Pancreas (tissue), 10 donors: ENCODE measurements around the gene LRRC40. TPM values are rescaled to one million over a fixed set of nuclear protein-coding genes. Genes with fewer than 3 reads are reported as not detected.

Experiments
- ATAC-seq, 4 donors: fragments of 200-7000 bp; cut with Tn5 transposase; one replicate each; pipeline versions ENCODE4 v1.8.0 to v1.9.1; 2020; ENCODE audit warnings: mild to moderate bottlenecking in 4 of 4, moderate library complexity in 4 of 4
- DNase-seq, 6 donors: peaks; one replicate each; pipeline ENCODE4 v3.0.0-alpha.2; 2020
- FAIRE-seq: peaks from 2 replicates; lab custom pipeline; 2012; peaks lifted over from hg19 to GRCh38; lab: Jason Lieb, UNC
- H3K27ac ChIP-seq, 4 donors: fragments of 200-600 bp; sonication (generic); 1 replicate in 3 of 4; 2 replicates in 1 of 4; pipeline versions ENCODE4 v1.5.0 to v1.8.0; 2020
- H3K27me3 ChIP-seq, 4 donors: fragments of 200-600 bp; one replicate each; pipeline ENCODE4 v1.8.0; 2021
- H3K36me3 ChIP-seq, 3 donors: fragments of 200-600 bp; sonication (generic) in 1 of 3; one replicate each; pipeline versions ENCODE4 v1.5.0 to v1.8.0; 2020 to 2021
- H3K4me1 ChIP-seq, 3 donors: fragments of 200-600 bp; one replicate each; pipeline ENCODE4 v1.8.0; 2021
- H3K4me3 ChIP-seq, 4 donors: fragments of 200-600 bp; sonication (generic) in 2 of 4; one replicate each; pipeline versions ENCODE4 v1.5.0 to v1.8.0; 2020 to 2021
- H3K9me3 ChIP-seq, 4 donors: fragments of 200-600 bp; one replicate each; pipeline ENCODE4 v1.8.0; 2021
- WGBS, 2 donors: extraction: QIAGEN DNeasy Blood & Tissue Kit; methylation state at CpG; one replicate each; pipeline ENCODE4 v1.1.7; 2013; 5-methylcytosine and 5-hydroxymethylcytosine counted together
- intact Hi-C, 3 donors: fragments of 100-400 bp; cut with DNase I; formaldehyde crosslinking; loops; one replicate each; pipeline versions ENCODE4 v1.11.1 to v1.14.2; 2022
- polyA plus RNA-seq, 2 donors: library from polyadenylated mRNA; stranded (reverse); fragments of 200-250 nt; gene quantifications; one replicate each; pipeline ENCODE4 v1.2.3, GENCODE V29; 2013
- total RNA-seq, 6 donors: library from RNA; stranded (reverse); fragmentation: NEBNext Ultra II Directional in 4 of 6; extraction: Animal tissue kit (Norgen Biotek cat#: 25700) in 4 of 6; gene quantifications; one replicate each; pipeline versions ENCODE4 v1.2.1 to v1.2.4, GENCODE V29; 2021 to 2023
- TF ChIP-seq, protein P1 (sequence below), 4 donors: fragments of 200-600 bp; sonication (generic) in 3 of 4; IDR thresholded peaks; one replicate each; pipeline versions ENCODE4 v1.5.0 to v1.8.0; 2021; ENCODE audit warnings: antibody characterized with exemption in 4 of 4
- donor health status: healthy with polysubstance abuse.
- donor health status: DM: no; HTN: no; CAD: no; lungs with moderate emphysema.
- donor health status: DM: no; HTN: no; CAD: no.
- donor health status: control.
- donor health status: control.
- donor health status: Bipolar disorder and iron deficiency.
- donor health status: DM: yes; HTN: yes; CAD: no.
- donor health status: DM: no; HTN: no; CAD: no.
- donor health status: DM: no; HTN: no; CAD: no.
- donor health status: DM: yes; HTN: yes; CAD: no.

The LRRC40 gene
- total and polyA plus RNA-seq, 8 donors, result 2.8 to 5.7 (median 3.8) TPM

DNA sequence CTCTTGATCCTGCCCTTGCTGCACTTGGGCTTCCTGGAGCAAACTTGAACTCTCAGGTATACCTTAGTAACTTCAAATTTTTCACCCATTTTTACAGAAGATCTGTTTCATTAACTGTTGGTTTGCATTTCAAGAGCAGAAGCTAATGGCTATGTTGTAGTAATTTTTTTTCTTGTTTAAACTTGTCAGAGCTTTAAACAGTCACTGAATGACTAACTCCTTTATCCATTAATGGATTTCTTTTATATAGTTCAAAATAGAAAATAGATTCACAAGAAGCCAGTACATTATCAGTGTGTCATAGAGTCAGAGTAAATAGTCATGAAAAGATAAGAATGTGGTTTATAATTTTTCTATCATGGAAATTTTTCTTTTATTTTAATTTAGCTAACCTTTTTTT is 29.4 kb upstream of the LRRC40 start:
- Histone ChIP-seq H3K4me3 (no peak overlapping the region), H3K9me3 (no peaks in the 10 kb centered on the region), H3K27ac (no peak overlapping the region), H3K36me3 (peaks cover 2 to 88% (median 41%) of the 10 kb centered on the region in 3 donors), H3K4me1 (no peaks in the 10 kb centered on the region), H3K27me3 (no peaks in the 10 kb centered on the region)
- ATAC-seq (no peak), DNase-seq (no peak), FAIRE-seq (peak; percentile 80)
- intact Hi-C loops, result no loop called here
- TF ChIP-seq, protein P1, sequence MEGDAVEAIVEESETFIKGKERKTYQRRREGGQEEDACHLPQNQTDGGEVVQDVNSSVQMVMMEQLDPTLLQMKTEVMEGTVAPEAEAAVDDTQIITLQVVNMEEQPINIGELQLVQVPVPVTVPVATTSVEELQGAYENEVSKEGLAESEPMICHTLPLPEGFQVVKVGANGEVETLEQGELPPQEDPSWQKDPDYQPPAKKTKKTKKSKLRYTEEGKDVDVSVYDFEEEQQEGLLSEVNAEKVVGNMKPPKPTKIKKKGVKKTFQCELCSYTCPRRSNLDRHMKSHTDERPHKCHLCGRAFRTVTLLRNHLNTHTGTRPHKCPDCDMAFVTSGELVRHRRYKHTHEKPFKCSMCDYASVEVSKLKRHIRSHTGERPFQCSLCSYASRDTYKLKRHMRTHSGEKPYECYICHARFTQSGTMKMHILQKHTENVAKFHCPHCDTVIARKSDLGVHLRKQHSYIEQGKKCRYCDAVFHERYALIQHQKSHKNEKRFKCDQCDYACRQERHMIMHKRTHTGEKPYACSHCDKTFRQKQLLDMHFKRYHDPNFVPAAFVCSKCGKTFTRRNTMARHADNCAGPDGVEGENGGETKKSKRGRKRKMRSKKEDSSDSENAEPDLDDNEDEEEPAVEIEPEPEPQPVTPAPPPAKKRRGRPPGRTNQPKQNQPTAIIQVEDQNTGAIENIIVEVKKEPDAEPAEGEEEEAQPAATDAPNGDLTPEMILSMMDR (IDR thresholded peaks at IDR 0.05), result no peak

DNA sequence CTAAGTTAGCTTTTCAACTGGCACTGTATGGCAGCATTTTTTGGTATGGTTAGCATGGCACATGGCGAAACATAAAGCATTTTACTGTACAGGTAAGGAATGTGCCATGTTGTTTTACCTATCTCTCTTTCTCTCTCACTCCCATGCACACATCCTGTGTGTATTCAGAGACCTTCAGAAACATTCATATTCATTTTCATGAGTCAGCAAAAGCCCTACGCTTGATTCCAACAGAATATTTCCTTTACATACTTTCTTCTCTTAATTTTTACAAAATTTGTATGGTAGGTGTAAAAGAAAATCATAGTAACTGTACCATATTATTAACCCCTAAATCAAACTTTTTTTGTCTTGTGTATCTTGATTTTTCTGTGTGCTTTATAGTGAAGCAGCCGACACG is 26.1 kb upstream of the LRRC40 start:
- Histone ChIP-seq H3K36me3 (peaks cover 0 to 74% (median 22%) of the 10 kb centered on the region in 3 donors), H3K27me3 (no peaks in the 10 kb centered on the region), H3K4me3 (no peak overlapping the region), H3K27ac (no peak overlapping the region), H3K4me1 (no peaks in the 10 kb centered on the region), H3K9me3 (no peaks in the 10 kb centered on the region)
- no peak for DNase-seq
- FAIRE-seq, result no peak
- intact Hi-C loops, result no loop called here
- 96 to 98% methylated on average over 4 of the region's 4 CpGs for WGBS, 2 donors
- no peak for ATAC-seq
- TF ChIP-seq, protein P1 (IDR thresholded peaks at IDR 0.05), result no peak

GRCh38 chr1:70228670-70229069 is 23.3 kb upstream of the LRRC40 start:
- FAIRE-seq (no peak), DNase-seq (no peak), ATAC-seq (no peak)
- intact Hi-C loops, result no loop called here
- H3K27me3 ChIP-seq, result no peaks in the 10 kb centered on the region
- no peaks in the 10 kb centered on the region for H3K9me3 ChIP-seq
- no peak overlapping the region for H3K4me3 ChIP-seq
- H3K36me3 ChIP-seq, result peaks cover 0 to 48% (median 9%) of the 10 kb centered on the region in 3 donors
- peaks cover 9 to 12% (median 11%) of the 10 kb centered on the region in 3 donors for H3K4me1 ChIP-seq
- H3K27ac ChIP-seq, result no peak overlapping the region
- TF ChIP-seq, protein P1 (IDR thresholded peaks at IDR 0.05), result no peak
- WGBS, 2 donors, result 86% methylated on average over 2 of the region's 2 CpGs

- ATAC-seq (peak in 1 of 4 donors; percentile 9), FAIRE-seq (no peak), DNase-seq (no peak)
- peaks cover 14 to 24% (median 23%) of the 10 kb centered on the region in 3 donors for H3K4me1 ChIP-seq
- no peaks in the 10 kb centered on the region for H3K27me3 ChIP-seq
- WGBS, 2 donors, result 34 to 37% methylated on average over 1 of the region's 1 CpG
- TF ChIP-seq, protein P1 (IDR thresholded peaks at IDR 0.05), result no peak
- H3K36me3 ChIP-seq, result peaks cover 0 to 38% (median 5%) of the 10 kb centered on the region in 3 donors
- H3K9me3 ChIP-seq, result no peaks in the 10 kb centered on the region
- H3K27ac ChIP-seq, result no peak overlapping the region
- intact Hi-C loops, result no loop called here
- no peak overlapping the region for H3K4me3 ChIP-seq
Measured at GRCh38 chr1:70227439-70227838, 22.1 kb upstream of the LRRC40 start.

- TF ChIP-seq, protein P1 (IDR thresholded peaks at IDR 0.05), result no peak
- peaks cover 0 to 20% (median 0%) of the 10 kb centered on the region in 3 donors for H3K36me3 ChIP-seq
- H3K4me1 ChIP-seq, result peaks cover 14 to 31% (median 28%) of the 10 kb centered on the region in 3 donors
- H3K9me3 ChIP-seq, result no peaks in the 10 kb centered on the region
- 79 to 82% methylated on average over 2 of the region's 2 CpGs for WGBS, 2 donors
- H3K27ac ChIP-seq, result no peak overlapping the region
- no peak overlapping the region for H3K4me3 ChIP-seq
- intact Hi-C loops, result no loop called here
- no peak for DNase-seq
- no peak for ATAC-seq
- FAIRE-seq, result no peak
- H3K27me3 ChIP-seq, result no peaks in the 10 kb centered on the region
Measured at GRCh38 chr1:70224954-70225353, 19.6 kb upstream of the LRRC40 start.
